Subcutaneous adipose tissue (tissue), 4 donors: Measurements from ENCODE around the gene MXD4. TPM values are rescaled to one million over a fixed set of nuclear protein-coding genes. Genes with fewer than 3 reads are reported as not detected.

ENCODE experiments used
- total RNA-seq, 4 donors: library from RNA; depleted of rRNA; stranded (reverse); fragments of >200 nt; gene quantifications; one replicate each; pipeline ENCODE4 v1.1.0, GENCODE V29; 2016
- TF ChIP-seq, protein P1 (sequence below): fragments of 450-650 bp; IDR thresholded peaks from one replicate; pipeline ENCODE4 v1.5.1; 2016; ENCODE audit warnings: low read depth, mild to moderate bottlenecking, control low read depth, antibody characterized with exemption, moderate library complexity

The MXD4 gene
- total RNA-seq, 4 donors from 2014 or later: 31.1 to 125 (median 48.1) TPM

DNA sequence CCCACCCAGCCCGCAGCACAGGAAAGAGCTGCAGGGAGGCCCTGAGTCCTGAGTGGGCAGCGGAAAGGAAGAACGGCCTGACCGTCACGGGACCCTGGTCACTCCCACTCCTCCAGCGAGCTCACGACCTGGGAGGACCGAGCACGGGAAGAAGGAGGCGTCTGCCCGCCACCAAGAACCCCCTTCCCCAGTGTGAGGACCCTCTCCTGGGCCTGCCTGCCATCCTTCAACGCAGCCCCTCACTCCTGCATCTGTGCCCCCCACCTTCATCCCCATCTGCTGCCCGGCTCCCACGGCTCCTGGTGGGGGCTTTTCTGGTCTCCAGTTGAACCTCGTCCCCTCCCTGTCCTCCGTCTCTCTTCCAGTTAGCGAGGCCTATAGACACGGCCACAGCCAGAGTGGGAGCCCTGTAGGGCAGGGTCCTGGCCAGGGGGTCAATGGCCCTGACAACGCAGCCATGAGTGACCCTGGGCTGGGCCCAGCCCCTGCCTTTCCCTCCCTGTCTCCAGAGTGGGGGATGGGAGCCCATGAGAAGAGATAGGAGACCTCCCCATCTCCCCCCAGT is 41.3 kb upstream of the MXD4 start:
- TF ChIP-seq, protein P1, sequence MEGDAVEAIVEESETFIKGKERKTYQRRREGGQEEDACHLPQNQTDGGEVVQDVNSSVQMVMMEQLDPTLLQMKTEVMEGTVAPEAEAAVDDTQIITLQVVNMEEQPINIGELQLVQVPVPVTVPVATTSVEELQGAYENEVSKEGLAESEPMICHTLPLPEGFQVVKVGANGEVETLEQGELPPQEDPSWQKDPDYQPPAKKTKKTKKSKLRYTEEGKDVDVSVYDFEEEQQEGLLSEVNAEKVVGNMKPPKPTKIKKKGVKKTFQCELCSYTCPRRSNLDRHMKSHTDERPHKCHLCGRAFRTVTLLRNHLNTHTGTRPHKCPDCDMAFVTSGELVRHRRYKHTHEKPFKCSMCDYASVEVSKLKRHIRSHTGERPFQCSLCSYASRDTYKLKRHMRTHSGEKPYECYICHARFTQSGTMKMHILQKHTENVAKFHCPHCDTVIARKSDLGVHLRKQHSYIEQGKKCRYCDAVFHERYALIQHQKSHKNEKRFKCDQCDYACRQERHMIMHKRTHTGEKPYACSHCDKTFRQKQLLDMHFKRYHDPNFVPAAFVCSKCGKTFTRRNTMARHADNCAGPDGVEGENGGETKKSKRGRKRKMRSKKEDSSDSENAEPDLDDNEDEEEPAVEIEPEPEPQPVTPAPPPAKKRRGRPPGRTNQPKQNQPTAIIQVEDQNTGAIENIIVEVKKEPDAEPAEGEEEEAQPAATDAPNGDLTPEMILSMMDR: no peak

GRCh38 chr4:2302387-2303119 is 40.6 kb upstream of the MXD4 start:
- TF ChIP-seq, protein P1: no peak

DNA sequence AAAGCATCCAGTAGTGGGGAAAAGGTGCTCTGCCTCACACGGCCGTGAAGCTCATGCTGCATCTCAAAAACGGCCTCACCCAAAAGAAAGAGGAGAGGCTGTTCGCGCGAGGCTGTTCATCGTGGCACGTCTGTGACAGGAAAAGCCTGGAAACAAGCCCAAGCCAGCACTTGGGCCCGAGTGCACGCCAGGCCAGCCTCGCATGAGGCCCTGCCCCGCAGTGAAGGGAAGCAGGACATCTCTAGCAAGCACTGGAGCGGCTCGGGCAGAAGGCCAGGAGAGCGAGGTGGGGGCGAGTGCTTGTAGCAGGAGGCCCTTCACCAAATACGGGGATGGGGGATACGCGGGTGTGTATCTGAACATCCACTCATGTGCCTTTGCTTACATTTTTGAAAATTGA is 39.9 kb upstream of the MXD4 start:
- TF ChIP-seq, protein P1: no peak

GRCh38 chr4:2301225-2301642 is 39.3 kb upstream of the MXD4 start:
- TF ChIP-seq, protein P1: no peak

- TF ChIP-seq, protein P1: no peak
Measured at GRCh38 chr4:2300431-2301224, 38.7 kb upstream of the MXD4 start.

DNA sequence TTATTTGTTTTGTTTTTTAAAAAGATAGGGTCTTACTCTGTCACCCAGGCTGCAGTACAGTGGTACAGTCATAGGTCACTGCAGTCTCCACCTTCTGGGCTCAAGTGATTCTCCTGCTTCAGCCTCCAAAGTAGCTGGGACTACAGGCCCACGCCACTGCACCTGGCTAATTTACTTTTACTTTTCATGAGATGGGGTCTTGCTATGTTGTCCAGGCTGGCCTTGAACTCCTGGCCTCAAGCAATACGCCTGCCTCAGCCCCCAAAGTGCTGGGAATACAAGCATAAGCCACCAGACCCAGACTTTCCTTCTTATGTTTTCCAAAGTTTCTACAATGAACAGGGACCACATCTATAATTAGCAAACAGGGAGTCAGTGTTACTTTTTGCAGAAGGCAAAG is 37.9 kb upstream of the MXD4 start:
- TF ChIP-seq, protein P1: no peak

DNA sequence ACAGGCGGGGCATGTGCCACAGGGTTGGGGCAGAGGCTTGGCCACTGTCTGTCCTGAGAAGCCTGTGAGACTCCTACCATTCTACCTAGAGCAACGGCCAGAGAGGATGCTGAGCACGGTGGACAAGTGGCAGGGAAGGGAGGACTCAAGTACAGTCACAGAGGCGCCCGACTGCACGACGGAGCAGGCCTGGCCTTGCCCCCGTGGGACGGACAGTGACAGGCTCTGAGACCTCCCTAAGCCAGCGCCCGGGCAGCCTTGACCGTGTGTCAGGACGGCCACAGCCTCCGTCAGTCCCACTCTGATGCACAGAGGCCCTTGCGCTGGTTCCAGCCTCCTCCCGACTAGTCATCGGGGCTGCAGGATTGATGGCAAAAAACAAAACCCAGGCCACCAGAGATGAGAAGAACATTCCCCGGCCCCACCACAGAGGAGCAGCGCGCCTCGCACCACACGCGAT is 36.7 kb upstream of the MXD4 start:
- TF ChIP-seq, protein P1: no peak
